Anterior cingulate cortex (tissue), 58 donors: ENCODE measurements around the gene ZNF566.
"Not testable (repeated sequence)": the region's sequence is repeated elsewhere in the genome, so short reads cannot be mapped to it uniquely, and the experiment has no call there.

Experiments
- DNase-seq, 58 donors: peaks; one replicate each; lab custom pipeline; 2025; lab: John Stamatoyannopoulos, UW

ZNF566 gene

GRCh38 chr19:36489118-36489919, at the start of gene ZNF566:
ZNF566 (minus strand) TSS chr19:36489561; CDS start chr19:36476557, 13,004 bp downstream.
- DNase-seq, result peak; percentile 47 to 98 (median 90)

- DNase-seq, result peak in 13 of 58 donors; percentile 1 to 57 (median 26)
These were observed 39.7 kb upstream of the ZNF566 start for GRCh38 chr19:36528921-36529518.

- DNase-seq, result peak; percentile 78 to 98 (median 95)
These were observed 39.0 kb upstream of the ZNF566 start, which contains the start of gene ZNF260 for GRCh38 chr19:36528194-36528920. ZNF260 (minus strand) TSS chr19:36528271; CDS start chr19:36515238, 13,033 bp downstream.

- no peak for DNase-seq
These were observed 38.5 kb upstream of the ZNF566 start for GRCh38 chr19:36527873-36528193.

GRCh38 chr19:36527341-36527740, 38.0 kb upstream of the ZNF566 start:
- no peak for DNase-seq

- DNase-seq, result no peak
These were observed 37.2 kb upstream of the ZNF566 start for GRCh38 chr19:36526581-36526980.

GRCh38 chr19:36524617-36525016, 35.3 kb upstream of the ZNF566 start:
- DNase-seq, result no peak

- DNase-seq, result no peak
These were observed 24.8 kb upstream of the ZNF566 start for GRCh38 chr19:36514012-36514612.

GRCh38 chr19:36508325-36508724, 19.0 kb upstream of the ZNF566 start:
- DNase-seq, result no peak

- DNase-seq, result no peak
These were observed 12.6 kb upstream of the ZNF566 start for GRCh38 chr19:36501973-36502372.

- DNase-seq, result no peak
These were observed 7.6 kb upstream of the ZNF566 start for GRCh38 chr19:36497001-36497400.

GRCh38 chr19:36492689-36493453, 3.5 kb upstream of the ZNF566 start:
- DNase-seq, result peak in 48 of 58 donors; percentile 2 to 80 (median 38)

- not testable (repeated sequence) for DNase-seq
These were observed 1.5 kb upstream of the ZNF566 start for GRCh38 chr19:36490846-36491245.

GRCh38 chr19:36489920-36490415, 607 bp upstream of the ZNF566 start:
- peak in 7 of 58 donors; percentile 67 to 85 (median 83) for DNase-seq

GRCh38 chr19:36488846-36489117, 579 bp downstream of the ZNF566 start:
- peak in 14 of 58 donors; percentile 11 to 53 (median 30) for DNase-seq

GRCh38 chr19:36488118-36488845, 1.1 kb downstream of the ZNF566 start:
- no peak for DNase-seq

GRCh38 chr19:36483653-36484052, 5.7 kb downstream of the ZNF566 start:
- DNase-seq, result no peak

GRCh38 chr19:36482876-36483275, 6.5 kb downstream of the ZNF566 start:
- no peak for DNase-seq

- DNase-seq, result no peak
These were observed 29.3 kb downstream of the ZNF566 start for GRCh38 chr19:36460046-36460445.
